ENCODE data around the gene DUSP14. TPM values are rescaled to one million over a fixed set of nuclear protein-coding genes. Genes with fewer than 3 reads are reported as not detected.

The DUSP14 gene
- total and polyA plus RNA-seq, 2 of the 13 experiments (the other 11 are each of a cell fraction or from before 2014, with no cell fraction given) = 33.5 to 39.8 TPM

- TF ChIP-seq ARID5B (CRISPR knock-in tag; IDR thresholded peaks at IDR 0.05) (no peak), MATR3 (CRISPR knock-in tag; IDR thresholded peaks at IDR 0.05) (no peak), HNF4A (CRISPR knock-in tag; IDR thresholded peaks at IDR 0.05) (peak; percentile 48), HOXA3 (CRISPR knock-in tag; IDR thresholded peaks at IDR 0.05) (peak; percentile 59; the same call in 1 of the 2 replicates), ZNF619 (CRISPR knock-in tag; IDR thresholded peaks at IDR 0.05) (no peak), KAT2B (IDR thresholded peaks at IDR 0.05; ENCODE audit: borderline replicate concordance, low read depth, low read length) (no peak), HNRNPLL (IDR thresholded peaks at IDR 0.05; ENCODE audit: low read depth, low read length, poor library complexity, severe bottlenecking) (no peak), HDAC6 (IDR thresholded peaks at IDR 0.05; ENCODE audit: low read depth, low read length) (no peak), RFXAP (CRISPR knock-in tag; IDR thresholded peaks at IDR 0.05; ENCODE audit: borderline replicate concordance) (no peak), NFYB (CRISPR knock-in tag; IDR thresholded peaks at IDR 0.05) (no peak), ZBTB38 (CRISPR knock-in tag; IDR thresholded peaks at IDR 0.05) (peak; percentile 100), ZFYVE20 (CRISPR knock-in tag; IDR thresholded peaks at IDR 0.05; ENCODE audit: borderline replicate concordance, low read depth) (no peak), NR2F2 (IDR thresholded peaks at IDR 0.05; ENCODE audit: borderline replicate concordance, low read depth) (no peak), ZNF678 (CRISPR knock-in tag; IDR thresholded peaks at IDR 0.05) (no peak)
- TF ChIP-seq, protein P1, sequence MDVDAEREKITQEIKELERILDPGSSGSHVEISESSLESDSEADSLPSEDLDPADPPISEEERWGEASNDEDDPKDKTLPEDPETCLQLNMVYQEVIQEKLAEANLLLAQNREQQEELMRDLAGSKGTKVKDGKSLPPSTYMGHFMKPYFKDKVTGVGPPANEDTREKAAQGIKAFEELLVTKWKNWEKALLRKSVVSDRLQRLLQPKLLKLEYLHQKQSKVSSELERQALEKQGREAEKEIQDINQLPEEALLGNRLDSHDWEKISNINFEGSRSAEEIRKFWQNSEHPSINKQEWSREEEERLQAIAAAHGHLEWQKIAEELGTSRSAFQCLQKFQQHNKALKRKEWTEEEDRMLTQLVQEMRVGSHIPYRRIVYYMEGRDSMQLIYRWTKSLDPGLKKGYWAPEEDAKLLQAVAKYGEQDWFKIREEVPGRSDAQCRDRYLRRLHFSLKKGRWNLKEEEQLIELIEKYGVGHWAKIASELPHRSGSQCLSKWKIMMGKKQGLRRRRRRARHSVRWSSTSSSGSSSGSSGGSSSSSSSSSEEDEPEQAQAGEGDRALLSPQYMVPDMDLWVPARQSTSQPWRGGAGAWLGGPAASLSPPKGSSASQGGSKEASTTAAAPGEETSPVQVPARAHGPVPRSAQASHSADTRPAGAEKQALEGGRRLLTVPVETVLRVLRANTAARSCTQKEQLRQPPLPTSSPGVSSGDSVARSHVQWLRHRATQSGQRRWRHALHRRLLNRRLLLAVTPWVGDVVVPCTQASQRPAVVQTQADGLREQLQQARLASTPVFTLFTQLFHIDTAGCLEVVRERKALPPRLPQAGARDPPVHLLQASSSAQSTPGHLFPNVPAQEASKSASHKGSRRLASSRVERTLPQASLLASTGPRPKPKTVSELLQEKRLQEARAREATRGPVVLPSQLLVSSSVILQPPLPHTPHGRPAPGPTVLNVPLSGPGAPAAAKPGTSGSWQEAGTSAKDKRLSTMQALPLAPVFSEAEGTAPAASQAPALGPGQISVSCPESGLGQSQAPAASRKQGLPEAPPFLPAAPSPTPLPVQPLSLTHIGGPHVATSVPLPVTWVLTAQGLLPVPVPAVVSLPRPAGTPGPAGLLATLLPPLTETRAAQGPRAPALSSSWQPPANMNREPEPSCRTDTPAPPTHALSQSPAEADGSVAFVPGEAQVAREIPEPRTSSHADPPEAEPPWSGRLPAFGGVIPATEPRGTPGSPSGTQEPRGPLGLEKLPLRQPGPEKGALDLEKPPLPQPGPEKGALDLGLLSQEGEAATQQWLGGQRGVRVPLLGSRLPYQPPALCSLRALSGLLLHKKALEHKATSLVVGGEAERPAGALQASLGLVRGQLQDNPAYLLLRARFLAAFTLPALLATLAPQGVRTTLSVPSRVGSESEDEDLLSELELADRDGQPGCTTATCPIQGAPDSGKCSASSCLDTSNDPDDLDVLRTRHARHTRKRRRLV (CRISPR knock-in tag; IDR thresholded peaks at IDR 0.05) = no peak
- TF ChIP-seq, protein P2, sequence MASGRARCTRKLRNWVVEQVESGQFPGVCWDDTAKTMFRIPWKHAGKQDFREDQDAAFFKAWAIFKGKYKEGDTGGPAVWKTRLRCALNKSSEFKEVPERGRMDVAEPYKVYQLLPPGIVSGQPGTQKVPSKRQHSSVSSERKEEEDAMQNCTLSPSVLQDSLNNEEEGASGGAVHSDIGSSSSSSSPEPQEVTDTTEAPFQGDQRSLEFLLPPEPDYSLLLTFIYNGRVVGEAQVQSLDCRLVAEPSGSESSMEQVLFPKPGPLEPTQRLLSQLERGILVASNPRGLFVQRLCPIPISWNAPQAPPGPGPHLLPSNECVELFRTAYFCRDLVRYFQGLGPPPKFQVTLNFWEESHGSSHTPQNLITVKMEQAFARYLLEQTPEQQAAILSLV (CRISPR knock-in tag; IDR thresholded peaks at IDR 0.05; ENCODE audit: borderline replicate concordance) = 0 out of 2 replicates have a peak, but pooled peaks have one; percentile 46
These were observed 22.9 kb downstream of the DUSP14 start (continued) for GRCh38 chr17:37512442-37513068.

Data from HepG2 (cell line).